Measurements from ENCODE around the gene PTPRJ. TPM values are rescaled to one million over a fixed set of nuclear protein-coding genes. Genes with fewer than 3 reads are reported as not detected.

The PTPRJ gene
- total and polyA plus RNA-seq, 10 donors: 6.4 to 135 (median 74.6) TPM

GRCh38 chr11:48066881-48067800 is 86.8 kb downstream of the PTPRJ start:
- peak overlapping the region in 3 of 8 donors; percentile 1 to 46 (median 17) for H3K4me3 ChIP-seq
- 31 to 46% (median 36%) methylated on average over 10 of the region's 10 CpGs for WGBS, 5 donors
- H3K4me1 ChIP-seq: peaks cover 17 to 70% (median 42%) of the 10 kb centered on the region in 6 donors
- intact Hi-C loops (cut with DNase I; ENCODE audit: low total_unique reads): no loop called here
- no peaks in the 10 kb centered on the region for H3K9me3 ChIP-seq
- H3K27me3 ChIP-seq (replicated peaks in 1 of 7): no peaks in the 10 kb centered on the region
- peak overlapping the region in 7 of 8 donors; percentile 7 to 86 (median 75) for H3K27ac ChIP-seq
- TF ChIP-seq, protein P1, sequence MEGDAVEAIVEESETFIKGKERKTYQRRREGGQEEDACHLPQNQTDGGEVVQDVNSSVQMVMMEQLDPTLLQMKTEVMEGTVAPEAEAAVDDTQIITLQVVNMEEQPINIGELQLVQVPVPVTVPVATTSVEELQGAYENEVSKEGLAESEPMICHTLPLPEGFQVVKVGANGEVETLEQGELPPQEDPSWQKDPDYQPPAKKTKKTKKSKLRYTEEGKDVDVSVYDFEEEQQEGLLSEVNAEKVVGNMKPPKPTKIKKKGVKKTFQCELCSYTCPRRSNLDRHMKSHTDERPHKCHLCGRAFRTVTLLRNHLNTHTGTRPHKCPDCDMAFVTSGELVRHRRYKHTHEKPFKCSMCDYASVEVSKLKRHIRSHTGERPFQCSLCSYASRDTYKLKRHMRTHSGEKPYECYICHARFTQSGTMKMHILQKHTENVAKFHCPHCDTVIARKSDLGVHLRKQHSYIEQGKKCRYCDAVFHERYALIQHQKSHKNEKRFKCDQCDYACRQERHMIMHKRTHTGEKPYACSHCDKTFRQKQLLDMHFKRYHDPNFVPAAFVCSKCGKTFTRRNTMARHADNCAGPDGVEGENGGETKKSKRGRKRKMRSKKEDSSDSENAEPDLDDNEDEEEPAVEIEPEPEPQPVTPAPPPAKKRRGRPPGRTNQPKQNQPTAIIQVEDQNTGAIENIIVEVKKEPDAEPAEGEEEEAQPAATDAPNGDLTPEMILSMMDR (IDR thresholded peaks at IDR 0.05 in 8 of 11, conservative IDR thresholded peaks at IDR 0.05 in 3 of 11): no peak
- no peak for TF ChIP-seq POLR2A (IDR thresholded peaks at IDR 0.05)
- peak in 1 of 3 donors; percentile 33 for TF ChIP-seq POLR2AphosphoS5 (IDR thresholded peaks at IDR 0.05)
- peak; percentile 62 for DNase-seq
- H3K36me3 ChIP-seq: peaks cover 0 to 22% (median 7%) of the 10 kb centered on the region in 6 donors

DNA sequence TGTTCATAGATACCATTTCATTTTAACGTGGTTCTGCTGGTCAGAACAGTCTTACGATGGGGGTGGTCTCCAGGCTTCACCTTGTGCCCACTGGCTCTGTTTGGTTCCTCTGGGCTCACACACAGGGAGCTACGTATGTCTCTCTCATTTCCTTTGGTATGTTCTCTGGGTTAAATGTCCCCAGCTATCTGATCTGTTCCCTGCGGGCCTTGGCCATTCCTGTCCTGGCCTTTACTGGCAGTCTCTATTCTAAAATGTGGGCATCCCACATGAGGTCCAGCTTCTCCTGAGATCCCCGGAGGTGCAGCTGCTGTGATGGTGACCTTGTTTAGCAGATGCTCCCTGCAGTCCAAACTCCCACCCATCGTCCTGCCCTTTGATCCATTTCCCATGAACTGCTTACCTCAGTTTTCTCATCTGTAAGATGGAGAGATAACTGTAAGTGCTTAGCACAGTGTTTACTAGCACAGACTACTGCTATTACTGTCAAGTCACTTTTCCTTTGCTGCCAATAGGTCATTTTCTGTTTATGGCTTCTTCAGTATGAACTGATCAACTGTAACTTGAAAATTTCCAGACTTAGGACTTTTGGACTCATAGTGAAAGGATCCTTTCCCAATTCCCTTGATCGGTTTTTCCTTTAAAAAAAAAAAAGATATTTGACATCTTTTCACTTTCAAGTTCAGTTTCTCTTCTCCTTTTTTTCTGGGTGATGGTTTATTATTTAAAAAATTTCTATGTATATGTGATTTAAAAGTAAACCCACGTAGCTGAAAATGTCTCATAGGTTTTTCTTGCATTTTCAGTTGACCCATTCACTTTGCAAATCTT is 92.9 kb downstream of the PTPRJ start:
- WGBS, 5 donors: 66 to 82% (median 78%) methylated on average over 8 of the region's 8 CpGs
- Histone ChIP-seq H3K9me3 (no peaks in the 10 kb centered on the region), H3K27me3 (replicated peaks in 1 of 7) (no peaks in the 10 kb centered on the region), H3K36me3 (peaks cover 0 to 29% (median 7%) of the 10 kb centered on the region in 6 donors), H3K4me1 (peaks cover 8 to 50% (median 25%) of the 10 kb centered on the region in 6 donors), H3K27ac (peak overlapping the region in 3 of 8 donors; percentile 16 to 34 (median 28)), H3K4me3 (no peak overlapping the region)
- DNase-seq: no peak
- TF ChIP-seq, protein P1 (IDR thresholded peaks at IDR 0.05 in 8 of 11, conservative IDR thresholded peaks at IDR 0.05 in 3 of 11): no peak
- no peak for TF ChIP-seq POLR2A (IDR thresholded peaks at IDR 0.05)
- no peak for TF ChIP-seq POLR2AphosphoS5 (IDR thresholded peaks at IDR 0.05)
- intact Hi-C loops (cut with DNase I; ENCODE audit: low total_unique reads): no loop called here

DNA sequence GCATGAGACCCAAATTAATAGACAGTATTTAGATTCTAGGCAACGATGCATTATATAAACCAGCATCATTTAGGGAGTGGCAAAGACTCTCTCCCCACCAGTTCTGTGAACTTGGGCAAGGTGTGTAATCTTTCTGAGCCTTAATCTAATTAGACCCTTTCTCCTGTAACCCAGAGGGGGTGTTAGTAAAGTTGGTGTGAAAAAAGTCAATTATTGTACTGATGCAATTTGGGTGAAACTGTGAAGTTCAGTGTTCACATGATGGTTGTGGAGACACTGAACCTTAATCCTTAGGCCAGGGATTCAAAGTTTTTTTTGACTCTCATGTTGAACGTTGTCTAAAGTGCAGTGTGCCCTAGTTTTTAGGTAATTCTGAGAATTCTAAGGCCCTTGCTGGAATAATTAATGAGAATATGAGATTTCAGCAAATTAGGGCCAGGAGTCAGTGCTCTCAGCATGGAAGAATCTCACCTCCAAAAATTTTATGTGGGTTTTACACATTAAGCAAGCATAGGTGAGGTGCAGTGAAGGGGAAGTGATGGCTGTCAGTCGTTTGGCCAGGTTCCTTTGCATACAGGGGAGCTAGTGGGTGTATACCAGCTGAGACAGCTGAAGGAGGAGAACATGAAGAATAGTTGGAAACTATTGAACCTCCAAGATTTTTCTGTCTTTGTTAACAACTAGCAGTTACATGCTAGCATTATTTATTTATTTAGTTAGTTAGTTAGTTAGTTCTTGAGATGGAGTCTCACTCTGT is 94.2 kb downstream of the PTPRJ start:
- no peak for DNase-seq
- peaks cover 0 to 15% (median 3%) of the 10 kb centered on the region in 6 donors for H3K36me3 ChIP-seq
- H3K4me3 ChIP-seq: no peak overlapping the region
- no peaks in the 10 kb centered on the region for H3K9me3 ChIP-seq
- TF ChIP-seq, protein P1 (IDR thresholded peaks at IDR 0.05 in 8 of 11, conservative IDR thresholded peaks at IDR 0.05 in 3 of 11): no peak
- TF ChIP-seq POLR2AphosphoS5 (IDR thresholded peaks at IDR 0.05) (no peak), POLR2A (IDR thresholded peaks at IDR 0.05) (no peak)
- H3K4me1 ChIP-seq: peaks cover 8 to 55% (median 32%) of the 10 kb centered on the region in 6 donors
- WGBS, 5 donors: 58 to 69% (median 65%) methylated on average over 3 of the region's 3 CpGs
- peak overlapping the region in 1 of 8 donors; percentile 28 for H3K27ac ChIP-seq
- intact Hi-C loops (cut with DNase I; ENCODE audit: low total_unique reads): no loop called here
- no peaks in the 10 kb centered on the region for H3K27me3 ChIP-seq (replicated peaks in 1 of 7)
